CD8-positive, alpha-beta memory T cell (primary cell): ENCODE data around the gene C10orf90. TPM values are rescaled to one million over a fixed set of nuclear protein-coding genes. Genes with fewer than 3 reads are reported as not detected.

ENCODE experiments used
- CTCF ChIA-PET: fragments of 350-600 bp; sonication (Branson Sonifier 250); formaldehyde crosslinking; loops from one replicate; lab custom pipeline; 2021; ENCODE audit warnings: antibody characterized with exemption; lab: Charles Lee
- POLR2A ChIA-PET: fragments of 350-600 bp; sonication (Branson Sonifier 250); formaldehyde crosslinking; loops from one replicate; lab custom pipeline; 2021; ENCODE audit warnings: antibody characterized with exemption; lab: Charles Lee
- DNase-seq, 5 donors: peaks; one replicate each; pipeline versions ENCODE4 v3.0.0 to v3.0.0-alpha.2; 2020 to 2022; ENCODE audit warnings: mixed read lengths in 1 of 5
- H3K27ac ChIP-seq: one replicate; pipeline ENCODE4 v1.7.0; 2013; ENCODE audit warnings: low read depth, mild to moderate bottlenecking, low read length, moderate library complexity
- H3K27me3 ChIP-seq: 2 replicates; pipeline ENCODE4 v1.7.0; 2013; ENCODE audit warnings: low read length, mild to moderate bottlenecking; ENCODE audit not compliant: insufficient read depth, poor library complexity, severe bottlenecking
- H3K36me3 ChIP-seq: 2 replicates; pipeline ENCODE4 v1.7.0; 2013; ENCODE audit warnings: mild to moderate bottlenecking, low read length, moderate library complexity; ENCODE audit not compliant: insufficient read depth
- H3K4me1 ChIP-seq: 2 replicates; pipeline ENCODE4 v1.7.0; 2013; ENCODE audit warnings: mild to moderate bottlenecking, low read length, moderate library complexity; ENCODE audit not compliant: insufficient read depth
- H3K4me3 ChIP-seq: 2 replicates; pipeline ENCODE4 v1.7.0; 2013; ENCODE audit warnings: mild to moderate bottlenecking, low read length
- H3K9me3 ChIP-seq: 2 replicates; pipeline ENCODE4 v1.7.0; 2013; ENCODE audit warnings: mild to moderate bottlenecking, low read length
- H3K27ac Mint-ChIP-seq, 8 donors: one replicate each; pipeline ENCODE4 v1.8.0; 2020 to 2021; ENCODE audit warnings: mixed read lengths in 8 of 8, mild to moderate bottlenecking in 6 of 8, inconsistent platforms in 3 of 8, moderate library complexity in 3 of 8
- H3K27me3 Mint-ChIP-seq, 2 donors: one replicate each; pipeline ENCODE4 v1.8.0; 2020 to 2021; ENCODE audit warnings: mixed read lengths in 2 of 2, mild to moderate bottlenecking in 1 of 2, moderate library complexity in 1 of 2
- H3K36me3 Mint-ChIP-seq, 3 donors: one replicate each; pipeline ENCODE4 v1.8.0; 2020 to 2021; ENCODE audit warnings: mixed read lengths in 3 of 3, inconsistent platforms in 1 of 3, mild to moderate bottlenecking in 1 of 3
- H3K4me1 Mint-ChIP-seq, 3 donors: one replicate each; pipeline ENCODE4 v1.8.0; 2020 to 2021; ENCODE audit warnings: mixed read lengths in 3 of 3, inconsistent platforms in 1 of 3, mild to moderate bottlenecking in 1 of 3
- H3K4me3 Mint-ChIP-seq, 7 donors: one replicate each; pipeline ENCODE4 v1.8.0; 2020 to 2021; ENCODE audit warnings: mixed read lengths in 7 of 7, mild to moderate bottlenecking in 6 of 7, moderate library complexity in 4 of 7, inconsistent platforms in 2 of 7
- H3K9me3 Mint-ChIP-seq, 5 donors: one replicate each; pipeline ENCODE4 v1.8.0; 2020 to 2022; ENCODE audit warnings: mixed read lengths in 5 of 5, mild to moderate bottlenecking in 3 of 5, moderate library complexity in 2 of 5, inconsistent platforms in 1 of 5
- polyA plus RNA-seq: library from polyadenylated mRNA; unstranded; fragments of 300-500 nt; fragmentation: Illumina TruSeq; gene quantifications from one replicate; pipeline ENCODE4 v1.2.3, GENCODE V29; 2021
- total RNA-seq, 2 experiments: library from RNA; stranded (reverse); gene quantifications; one replicate each; pipeline ENCODE4 v1.2.3, GENCODE V29; 2021

Gene C10orf90
- total and polyA plus RNA-seq, 3 experiments from 2014 or later, result not detected

DNA sequence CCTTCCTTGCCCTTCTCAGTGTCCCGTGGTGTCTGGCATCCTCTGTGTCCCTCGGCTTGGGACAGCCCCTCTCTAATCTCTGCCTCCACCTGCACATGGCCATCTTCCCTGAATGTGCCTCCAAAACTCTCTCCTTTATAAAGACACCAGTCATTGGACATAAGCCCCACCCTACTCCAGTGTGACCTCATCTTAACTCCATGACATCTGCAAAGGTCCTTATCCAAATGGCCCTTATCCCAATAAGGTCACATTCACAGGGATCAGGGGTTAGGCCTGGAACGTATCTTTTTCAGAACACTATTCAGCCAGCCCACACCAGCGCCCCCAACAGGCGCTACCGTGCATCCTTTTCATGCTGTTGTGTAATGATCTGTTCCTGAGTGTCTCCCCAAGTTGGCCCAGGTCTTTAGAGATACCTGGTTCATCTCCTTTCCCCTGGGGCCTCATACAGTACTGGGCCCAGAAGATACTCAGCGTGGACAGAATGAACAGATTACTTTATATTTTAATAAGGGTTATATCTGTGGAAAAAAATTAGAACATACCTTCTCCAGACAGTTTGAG lies 149.7 kb downstream of the C10orf90 start:
- Mint-ChIP-seq H3K36me3 (no peaks in the 10 kb centered on the region), H3K9me3 (peaks cover 0 to 3% (median 0%) of the 10 kb centered on the region in 5 donors), H3K4me1 (no peaks in the 10 kb centered on the region), H3K27me3 (peaks cover 0 to 2% of the 10 kb centered on the region in 2 donors), H3K27ac (no peak overlapping the region), H3K4me3 (no peak overlapping the region)
- H3K36me3 ChIP-seq, result no peaks in the 10 kb centered on the region
- no peak for DNase-seq
- ChIA-PET CTCF (no interaction called here), POLR2A (no interaction called here)
- no peak overlapping the region for H3K4me3 ChIP-seq
- H3K27ac ChIP-seq, result no peak overlapping the region
- no peaks in the 10 kb centered on the region for H3K27me3 ChIP-seq
- no peaks in the 10 kb centered on the region for H3K9me3 ChIP-seq
- H3K4me1 ChIP-seq, result no peaks in the 10 kb centered on the region

DNA sequence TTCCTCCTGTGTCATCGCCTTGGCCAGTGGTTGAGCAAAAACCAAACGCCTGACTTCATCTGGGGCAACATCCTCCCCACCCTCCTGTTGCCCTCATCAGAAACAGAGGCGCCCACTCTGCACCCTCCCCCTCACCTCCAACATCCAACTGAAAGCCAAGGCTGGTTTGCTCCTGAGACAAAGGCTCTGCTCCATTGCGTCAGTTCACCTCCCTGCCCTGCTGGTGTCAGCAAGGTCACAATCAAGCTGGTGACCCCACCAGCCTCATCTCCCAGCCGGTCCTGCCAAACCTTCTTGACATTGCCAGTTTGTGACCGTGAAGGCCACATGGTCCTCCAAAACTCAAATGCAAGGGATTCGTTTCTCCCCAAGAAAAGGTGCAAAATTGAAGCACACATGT lies 150.5 kb downstream of the C10orf90 start:
- no peaks in the 10 kb centered on the region for H3K4me1 Mint-ChIP-seq
- POLR2A ChIA-PET, result no interaction called here
- H3K27me3 Mint-ChIP-seq, result peaks cover 0 to 2% of the 10 kb centered on the region in 2 donors
- H3K4me3 Mint-ChIP-seq, result no peak overlapping the region
- no peaks in the 10 kb centered on the region for H3K9me3 ChIP-seq
- H3K27ac Mint-ChIP-seq, result no peak overlapping the region
- H3K9me3 Mint-ChIP-seq, result peaks cover 0 to 3% (median 0%) of the 10 kb centered on the region in 5 donors
- H3K36me3 Mint-ChIP-seq, result no peaks in the 10 kb centered on the region
- no peaks in the 10 kb centered on the region for H3K27me3 ChIP-seq
- no peak overlapping the region for H3K27ac ChIP-seq
- H3K4me3 ChIP-seq, result no peak overlapping the region
- H3K4me1 ChIP-seq, result no peaks in the 10 kb centered on the region
- DNase-seq, result no peak
- CTCF ChIA-PET, result no interaction called here
- H3K36me3 ChIP-seq, result no peaks in the 10 kb centered on the region

DNA sequence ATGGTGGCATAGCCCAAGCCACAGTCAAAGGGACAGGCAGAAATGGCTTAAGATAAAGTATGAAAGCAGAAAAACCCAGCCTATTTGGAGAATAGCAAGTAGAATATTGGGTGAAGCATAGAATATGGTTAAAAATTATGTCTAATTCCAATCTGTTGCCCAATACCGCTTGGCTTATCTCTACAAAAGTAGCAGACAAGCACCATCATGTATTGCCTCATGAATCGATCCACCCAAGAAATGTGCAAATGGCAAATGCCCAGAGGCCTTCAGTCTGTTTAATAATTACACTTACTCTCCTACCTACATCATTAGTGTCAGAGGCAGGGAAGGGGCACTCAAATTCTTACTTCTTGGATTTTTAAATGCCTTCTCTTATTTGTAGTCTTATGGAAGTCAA lies 151.3 kb downstream of the C10orf90 start:
- no peak overlapping the region for H3K4me3 ChIP-seq
- no peak overlapping the region for H3K27ac ChIP-seq
- ChIA-PET CTCF (no interaction called here), POLR2A (no interaction called here)
- peaks cover 0 to 3% (median 0%) of the 10 kb centered on the region in 5 donors for H3K9me3 Mint-ChIP-seq
- H3K27me3 Mint-ChIP-seq, result peaks cover 0 to 2% of the 10 kb centered on the region in 2 donors
- DNase-seq, result no peak
- no peaks in the 10 kb centered on the region for H3K27me3 ChIP-seq
- H3K27ac Mint-ChIP-seq, result no peak overlapping the region
- no peaks in the 10 kb centered on the region for H3K36me3 Mint-ChIP-seq
- no peaks in the 10 kb centered on the region for H3K36me3 ChIP-seq
- no peaks in the 10 kb centered on the region for H3K4me1 Mint-ChIP-seq
- no peaks in the 10 kb centered on the region for H3K9me3 ChIP-seq
- H3K4me1 ChIP-seq, result no peaks in the 10 kb centered on the region
- no peak overlapping the region for H3K4me3 Mint-ChIP-seq

DNA sequence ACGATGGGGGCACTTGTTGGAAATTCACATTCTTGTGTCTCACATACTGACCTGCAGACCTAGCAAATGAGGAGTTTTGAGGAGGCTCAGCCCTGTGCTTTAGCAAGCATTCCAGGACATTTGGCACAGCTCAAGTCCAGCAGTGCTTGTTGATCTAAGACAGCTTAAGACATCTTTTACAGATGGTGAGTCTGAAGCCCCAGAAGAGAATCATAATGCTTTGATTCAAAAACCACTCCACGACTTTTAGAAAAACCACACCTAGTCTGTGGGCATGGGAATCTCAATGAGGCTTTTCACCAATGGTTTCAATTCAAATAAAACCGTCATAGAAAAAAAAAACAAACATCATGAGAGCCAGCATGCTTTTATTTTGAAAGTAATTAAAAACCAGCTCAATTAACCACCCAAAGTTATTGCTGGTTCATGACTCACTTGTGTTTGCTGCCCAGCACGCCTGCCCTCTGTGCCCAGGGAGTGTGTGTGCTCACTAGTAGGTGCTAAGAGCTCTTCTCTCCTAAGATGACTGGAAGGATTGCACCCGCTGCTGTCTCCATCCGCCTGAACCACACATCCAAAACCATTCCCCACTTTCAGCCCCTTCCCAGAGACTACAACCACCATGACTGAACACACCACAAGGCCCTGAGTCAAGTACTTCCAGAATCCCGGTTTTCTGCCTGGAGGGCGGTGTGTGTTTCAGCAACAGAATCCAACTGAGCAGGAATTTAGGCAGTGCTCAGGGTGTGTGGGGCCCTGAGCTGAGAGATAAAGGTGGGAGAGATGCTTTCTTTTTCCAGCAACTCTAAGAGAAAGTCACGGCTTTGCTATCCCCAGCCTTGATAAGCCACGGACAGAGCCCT lies 152.0 kb downstream of the C10orf90 start:
- CTCF ChIA-PET, result no interaction called here
- H3K27ac ChIP-seq, result no peak overlapping the region
- Mint-ChIP-seq H3K9me3 (peaks cover 0 to 3% (median 0%) of the 10 kb centered on the region in 5 donors), H3K36me3 (no peaks in the 10 kb centered on the region), H3K27me3 (peaks cover 0 to 2% of the 10 kb centered on the region in 2 donors), H3K4me3 (no peak overlapping the region), H3K27ac (no peak overlapping the region), H3K4me1 (no peaks in the 10 kb centered on the region)
- H3K27me3 ChIP-seq, result no peaks in the 10 kb centered on the region
- no peak overlapping the region for H3K4me3 ChIP-seq
- no peaks in the 10 kb centered on the region for H3K36me3 ChIP-seq
- no peaks in the 10 kb centered on the region for H3K9me3 ChIP-seq
- DNase-seq, result no peak
- POLR2A ChIA-PET, result no interaction called here
- no peaks in the 10 kb centered on the region for H3K4me1 ChIP-seq

DNA sequence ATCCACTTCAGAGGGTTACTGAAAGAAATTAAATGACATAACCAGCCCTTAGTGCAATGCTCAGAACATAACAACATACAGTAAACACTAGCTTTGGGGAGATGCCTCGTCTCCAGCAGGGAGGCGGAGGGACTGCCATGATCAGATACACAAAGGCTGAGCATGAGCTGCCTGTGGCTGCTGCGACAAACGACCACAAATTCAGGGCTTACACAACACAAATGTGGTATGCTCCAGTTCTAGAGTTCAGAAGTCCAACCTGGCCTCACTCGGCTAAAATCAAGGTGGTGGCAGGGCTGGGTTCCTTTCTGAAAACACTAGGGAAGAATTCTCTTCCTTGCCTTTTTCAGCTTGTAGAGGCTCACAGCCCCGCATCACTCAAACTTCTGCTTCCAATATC lies 154.0 kb downstream of the C10orf90 start:
- CTCF ChIA-PET, result no interaction called here
- Histone ChIP-seq H3K4me3 (no peak overlapping the region), H3K36me3 (no peaks in the 10 kb centered on the region), H3K27ac (no peak overlapping the region), H3K9me3 (no peaks in the 10 kb centered on the region), H3K4me1 (no peaks in the 10 kb centered on the region), H3K27me3 (no peaks in the 10 kb centered on the region)
- H3K9me3 Mint-ChIP-seq, result no peaks in the 10 kb centered on the region
- no peaks in the 10 kb centered on the region for H3K36me3 Mint-ChIP-seq
- no peaks in the 10 kb centered on the region for H3K4me1 Mint-ChIP-seq
- POLR2A ChIA-PET, result no interaction called here
- H3K27me3 Mint-ChIP-seq, result peaks cover 0 to 4% of the 10 kb centered on the region in 2 donors
- DNase-seq, result no peak
- no peak overlapping the region for H3K27ac Mint-ChIP-seq
- H3K4me3 Mint-ChIP-seq, result no peak overlapping the region

DNA sequence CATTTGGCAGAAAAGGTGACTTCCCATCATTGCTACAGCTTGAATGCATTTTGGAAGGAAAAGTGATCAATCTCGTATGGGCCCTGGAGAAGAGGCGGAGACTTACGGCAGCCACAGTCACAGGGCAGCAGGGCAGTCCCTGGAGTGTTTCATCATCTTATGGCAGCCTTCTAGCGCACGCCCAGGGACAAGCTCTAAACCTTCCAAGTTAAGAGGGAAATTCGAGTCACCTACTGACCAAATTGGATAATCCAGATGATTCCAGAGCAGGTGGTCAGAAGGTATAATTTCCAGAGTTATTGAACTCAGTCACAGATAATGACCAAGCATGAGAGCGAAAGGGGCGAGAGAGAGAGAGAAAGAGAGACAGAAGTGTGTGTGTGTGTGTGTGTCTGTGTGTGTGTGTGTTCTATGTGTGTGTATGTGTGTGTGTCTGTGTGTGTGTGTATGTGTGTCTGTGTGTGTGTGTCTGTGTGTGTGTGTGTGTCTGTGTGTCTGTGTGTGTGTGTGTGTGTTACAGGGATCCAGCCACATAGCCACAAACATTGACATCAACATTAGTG lies 158.5 kb downstream of the C10orf90 start:
- ChIA-PET CTCF (no interaction called here), POLR2A (no interaction called here)
- Mint-ChIP-seq H3K9me3 (no peaks in the 10 kb centered on the region), H3K36me3 (no peaks in the 10 kb centered on the region), H3K4me3 (peak overlapping the region in 1 of 7 donors; percentile 69), H3K27ac (no peak overlapping the region), H3K27me3 (peaks cover 0 to 2% of the 10 kb centered on the region in 2 donors), H3K4me1 (no peaks in the 10 kb centered on the region)
- no peak overlapping the region for H3K27ac ChIP-seq
- H3K4me3 ChIP-seq, result no peak overlapping the region
- DNase-seq, result no peak
- no peaks in the 10 kb centered on the region for H3K4me1 ChIP-seq
- no peaks in the 10 kb centered on the region for H3K36me3 ChIP-seq
- H3K27me3 ChIP-seq, result no peaks in the 10 kb centered on the region
- H3K9me3 ChIP-seq, result no peaks in the 10 kb centered on the region

DNA sequence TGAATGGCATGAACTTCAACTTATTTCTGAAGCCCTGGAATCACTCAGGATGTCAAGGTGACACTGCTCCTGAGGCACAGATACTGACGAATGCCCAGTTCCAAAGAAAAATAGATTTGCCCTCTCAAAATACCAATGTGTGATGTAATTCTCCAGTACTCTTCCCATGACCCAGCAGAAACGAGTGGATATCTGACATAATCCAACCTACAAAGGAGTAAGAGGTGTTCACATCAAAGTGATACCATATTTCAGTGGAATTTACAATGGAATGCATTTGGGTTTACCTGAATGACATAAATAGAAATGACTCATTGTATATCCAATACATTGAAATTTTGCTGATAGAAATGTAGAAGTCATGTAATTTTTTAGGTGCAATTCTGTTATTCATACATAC lies 161.3 kb downstream of the C10orf90 start:
- no peak for DNase-seq
- CTCF ChIA-PET, result no interaction called here
- H3K4me1 ChIP-seq, result no peaks in the 10 kb centered on the region
- Mint-ChIP-seq H3K9me3 (peaks cover 0 to 3% (median 0%) of the 10 kb centered on the region in 5 donors), H3K36me3 (no peaks in the 10 kb centered on the region), H3K27me3 (peaks cover 0 to 2% of the 10 kb centered on the region in 2 donors), H3K4me1 (no peaks in the 10 kb centered on the region), H3K4me3 (no peak overlapping the region), H3K27ac (no peak overlapping the region)
- POLR2A ChIA-PET, result no interaction called here
- no peak overlapping the region for H3K4me3 ChIP-seq
- no peak overlapping the region for H3K27ac ChIP-seq
- no peaks in the 10 kb centered on the region for H3K36me3 ChIP-seq
- no peaks in the 10 kb centered on the region for H3K9me3 ChIP-seq
- H3K27me3 ChIP-seq, result no peaks in the 10 kb centered on the region

DNA sequence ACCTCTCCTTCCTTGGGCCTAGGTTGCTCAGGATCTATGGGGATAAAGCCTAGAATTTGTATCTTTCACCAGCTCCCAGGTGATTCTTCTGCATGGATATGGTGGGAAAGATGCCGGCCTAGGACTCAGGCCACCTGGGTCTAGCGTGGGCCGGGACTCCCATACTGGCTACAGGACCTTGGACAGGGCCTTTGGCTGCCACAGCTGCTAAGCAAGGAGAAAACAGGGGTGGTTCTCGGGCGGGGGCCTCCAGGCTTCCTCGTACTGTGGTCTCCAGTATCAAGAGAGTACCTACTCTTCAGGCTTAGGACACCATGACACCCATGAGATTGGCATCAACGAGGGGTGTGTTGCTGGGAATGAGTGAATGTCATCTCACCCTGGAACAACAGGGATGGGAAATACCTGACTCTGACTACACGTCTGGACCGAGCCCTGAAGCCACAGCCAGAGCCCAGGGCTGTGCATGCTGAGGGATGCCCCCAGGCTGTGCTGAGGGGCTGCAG lies 161.9 kb downstream of the C10orf90 start:
- DNase-seq, result no peak
- Histone ChIP-seq H3K9me3 (no peaks in the 10 kb centered on the region), H3K27ac (no peak overlapping the region), H3K4me3 (no peak overlapping the region), H3K4me1 (no peaks in the 10 kb centered on the region), H3K27me3 (no peaks in the 10 kb centered on the region), H3K36me3 (no peaks in the 10 kb centered on the region)
- no peak overlapping the region for H3K27ac Mint-ChIP-seq
- CTCF ChIA-PET, result no interaction called here
- H3K4me3 Mint-ChIP-seq, result no peak overlapping the region
- H3K36me3 Mint-ChIP-seq, result no peaks in the 10 kb centered on the region
- H3K9me3 Mint-ChIP-seq, result peaks cover 0 to 3% (median 0%) of the 10 kb centered on the region in 5 donors
- H3K27me3 Mint-ChIP-seq, result peaks cover 0 to 5% of the 10 kb centered on the region in 2 donors
- POLR2A ChIA-PET, result no interaction called here
- H3K4me1 Mint-ChIP-seq, result no peaks in the 10 kb centered on the region
